Limb (tissue), 2 donors: ENCODE results near the gene PRR20G.

Experiments used
- DNase-seq, 2 donors: peaks; one replicate each; pipeline ENCODE4 v3.0.0-alpha.2; 2016; ENCODE audit errors: extremely low spot score in 2 of 2

The PRR20G gene

DNA sequence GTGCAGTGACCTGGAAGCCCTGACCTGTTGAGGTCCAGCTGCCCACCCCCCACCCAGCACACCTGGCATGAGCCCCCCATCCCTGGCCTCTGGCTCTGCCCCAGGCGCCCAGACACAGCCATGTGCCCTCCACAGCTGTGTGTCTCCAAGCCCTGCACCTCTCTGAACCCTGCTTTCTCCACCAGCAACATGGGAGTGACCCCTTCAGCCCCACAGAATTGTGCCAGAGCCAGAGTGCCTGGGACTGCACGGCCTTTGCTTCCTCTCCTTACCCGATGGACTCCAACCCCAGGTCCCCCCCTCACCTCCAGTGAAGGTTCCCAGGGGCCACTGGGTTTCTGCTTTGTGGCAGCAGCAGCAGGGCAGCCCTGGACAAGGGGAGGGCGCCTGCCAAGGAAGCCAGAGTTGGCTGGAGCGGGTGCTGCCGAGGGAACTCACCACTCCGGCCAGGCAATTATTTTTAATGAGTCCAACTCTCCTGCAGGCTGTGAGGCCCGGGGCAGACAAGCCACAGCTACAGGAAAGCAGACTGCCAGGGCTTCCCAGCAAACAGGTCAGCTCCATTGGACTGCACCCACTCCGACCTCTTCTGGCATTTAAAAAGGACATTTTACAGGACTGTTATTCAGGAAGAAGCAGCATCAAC lies 24.1 kb downstream of the PRR20G start:
- DNase-seq, result no peak

GRCh38 chr3:127263037-127263436 lies 24.8 kb downstream of the PRR20G start:
- DNase-seq, result no peak

GRCh38 chr3:127262533-127262932 lies 25.3 kb downstream of the PRR20G start:
- no peak for DNase-seq

DNA sequence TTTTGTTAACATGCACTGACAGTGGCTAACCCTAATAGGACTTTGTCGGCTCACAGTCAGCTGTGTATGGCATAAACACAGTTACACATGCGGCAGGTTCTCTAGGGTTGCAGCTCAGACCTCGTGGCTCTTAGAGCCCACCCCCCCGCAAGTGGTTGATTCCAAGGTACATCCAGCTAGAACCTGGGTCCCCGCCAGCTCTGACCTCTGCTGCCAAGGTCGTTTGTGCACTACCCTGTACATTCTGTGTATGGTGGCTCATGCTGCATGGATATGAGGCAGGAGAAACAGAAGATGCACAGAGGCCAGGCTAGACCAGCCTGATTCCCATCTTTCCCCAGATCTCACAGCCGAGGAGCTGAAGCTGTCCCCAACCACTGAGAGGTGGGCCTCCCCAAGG lies 25.9 kb downstream of the PRR20G start:
- no peak for DNase-seq

GRCh38 chr3:127260826-127261555 lies 26.9 kb downstream of the PRR20G start:
- DNase-seq, result no peak

DNA sequence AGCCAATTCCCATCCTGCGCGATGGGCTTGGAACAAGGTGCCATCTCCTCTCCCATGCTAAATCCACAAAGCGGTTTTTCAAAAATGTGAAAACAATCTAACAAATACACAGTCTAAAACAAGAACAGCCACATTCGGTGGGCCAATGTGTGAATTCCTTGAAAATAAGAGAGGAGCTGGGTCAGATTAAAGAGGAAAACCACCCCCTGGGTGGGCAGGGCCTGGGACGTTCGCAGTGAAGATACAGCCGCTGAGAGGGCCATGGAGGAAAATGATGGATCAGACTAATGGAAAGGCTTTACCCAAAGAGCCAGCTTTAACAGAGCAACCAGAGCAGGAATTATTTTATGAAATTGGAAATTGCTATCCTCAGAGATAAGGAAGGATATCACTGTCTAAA lies 27.4 kb downstream of the PRR20G start:
- no peak for DNase-seq

DNA sequence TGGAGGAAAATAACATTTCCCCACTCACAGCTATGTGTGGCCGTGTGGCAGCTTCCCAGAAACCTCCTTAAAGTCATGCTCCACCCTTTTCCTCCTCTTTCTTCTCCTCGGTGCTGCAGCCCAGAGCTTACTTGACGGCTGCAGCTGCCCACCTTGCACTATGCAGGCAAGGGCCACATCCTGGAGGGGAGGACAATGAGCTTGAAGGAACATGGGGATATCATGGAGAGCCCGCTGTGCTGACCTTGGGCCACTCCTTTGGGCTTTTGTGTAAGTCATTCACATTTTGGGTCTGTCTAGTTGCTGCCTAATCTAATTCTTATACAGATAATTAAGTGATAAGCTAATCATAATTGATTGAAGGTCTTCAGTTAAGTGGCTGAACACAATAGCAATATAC lies 28.0 kb downstream of the PRR20G start:
- no peak for DNase-seq

DNA sequence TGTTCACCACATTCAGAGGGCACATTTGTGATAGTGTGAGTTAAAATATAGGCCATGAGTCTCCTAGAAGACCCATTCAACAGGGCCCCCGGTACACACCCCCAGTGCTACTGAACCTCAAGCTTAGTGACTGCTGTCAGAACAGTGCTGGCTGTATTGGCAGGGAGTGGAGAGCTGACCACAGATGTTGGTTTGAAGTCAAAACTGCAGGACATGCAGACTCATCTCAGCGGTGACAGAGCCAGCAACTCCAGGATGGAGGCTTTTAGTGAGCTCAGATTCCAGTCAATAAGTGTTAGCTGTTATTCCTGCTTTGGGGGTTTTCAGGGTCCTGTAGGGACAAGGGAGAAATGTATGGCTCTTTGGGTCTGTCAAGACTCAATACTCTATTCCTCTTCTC lies 29.1 kb downstream of the PRR20G start:
- no peak for DNase-seq

- DNase-seq, result no peak
Measured at GRCh38 chr3:127257351-127257750, 30.5 kb downstream of the PRR20G start.

GRCh38 chr3:127256733-127257271 lies 31.0 kb downstream of the PRR20G start:
- no peak for DNase-seq

GRCh38 chr3:127256138-127256537 lies 31.7 kb downstream of the PRR20G start:
- DNase-seq, result no peak

GRCh38 chr3:127255516-127255915 lies 32.3 kb downstream of the PRR20G start:
- DNase-seq, result no peak

GRCh38 chr3:127254730-127255129 lies 33.1 kb downstream of the PRR20G start:
- no peak for DNase-seq

DNA sequence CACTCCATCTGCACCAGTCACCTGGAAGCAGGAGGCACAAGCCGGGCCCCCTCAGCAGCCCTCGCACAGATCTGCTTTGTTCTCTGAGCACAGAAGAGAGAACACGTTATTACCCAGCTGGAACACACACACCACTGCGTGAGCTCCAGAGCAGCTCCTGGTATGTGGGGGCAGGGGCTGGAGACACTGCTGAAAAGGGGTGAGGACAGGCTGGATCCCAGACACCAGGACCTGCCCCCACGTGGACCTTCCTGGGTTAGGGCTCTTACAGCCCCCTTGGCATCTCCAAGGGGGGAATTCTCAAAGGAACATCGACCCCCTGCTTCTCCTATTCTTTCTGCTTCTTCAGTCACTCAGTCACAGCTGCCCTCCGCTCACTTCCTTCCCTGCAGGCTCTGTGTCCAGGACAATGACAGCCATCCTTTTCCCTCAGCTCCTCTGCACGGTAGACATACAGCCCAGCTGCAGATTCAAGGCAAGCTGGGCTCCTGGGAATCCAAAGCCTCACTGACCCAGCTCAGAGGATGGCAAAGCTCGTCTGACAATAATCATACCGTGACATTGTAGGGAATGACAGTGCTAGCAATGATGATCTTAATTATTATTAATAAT lies 33.7 kb downstream of the PRR20G start:
- no peak for DNase-seq

DNA sequence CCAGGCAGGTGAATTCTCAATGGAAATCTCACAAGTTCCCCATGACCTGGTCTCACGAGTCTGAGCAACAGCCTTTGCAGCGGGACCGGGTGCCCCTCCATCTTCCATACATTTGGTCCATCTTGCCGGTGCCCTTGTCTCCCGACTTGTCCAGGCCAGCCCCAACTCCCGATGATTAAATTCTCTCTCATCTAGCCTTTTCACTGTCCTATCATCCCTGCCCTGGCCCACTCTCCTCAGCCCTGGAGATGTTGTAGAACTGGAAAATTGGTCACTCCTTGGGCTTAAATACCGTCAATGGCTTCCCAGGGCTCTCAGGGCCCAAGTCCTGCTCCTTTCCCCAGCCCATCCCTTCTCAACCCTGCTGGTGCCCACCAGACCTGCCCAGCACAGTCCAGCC lies 34.4 kb downstream of the PRR20G start:
- DNase-seq, result no peak

DNA sequence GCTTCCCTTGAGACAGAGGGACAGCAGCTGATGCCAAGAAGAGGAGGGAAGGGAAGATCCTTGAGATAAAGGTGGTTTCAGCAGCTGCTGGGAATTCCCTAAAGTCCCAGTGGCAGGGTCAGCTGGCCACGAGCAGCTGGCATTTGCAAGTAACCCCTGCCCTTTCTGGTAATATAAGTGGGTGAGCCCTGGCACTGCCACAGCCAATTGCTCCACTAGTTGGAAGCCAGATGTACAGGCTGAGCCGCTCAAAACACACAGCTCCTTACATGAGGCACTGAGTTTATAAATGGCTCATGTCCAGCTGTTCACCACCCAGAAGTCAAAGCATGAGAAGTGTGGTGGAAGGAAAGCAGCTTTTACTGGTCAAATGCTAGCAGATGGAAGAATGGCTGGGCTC lies 35.4 kb downstream of the PRR20G start:
- no peak for DNase-seq

DNA sequence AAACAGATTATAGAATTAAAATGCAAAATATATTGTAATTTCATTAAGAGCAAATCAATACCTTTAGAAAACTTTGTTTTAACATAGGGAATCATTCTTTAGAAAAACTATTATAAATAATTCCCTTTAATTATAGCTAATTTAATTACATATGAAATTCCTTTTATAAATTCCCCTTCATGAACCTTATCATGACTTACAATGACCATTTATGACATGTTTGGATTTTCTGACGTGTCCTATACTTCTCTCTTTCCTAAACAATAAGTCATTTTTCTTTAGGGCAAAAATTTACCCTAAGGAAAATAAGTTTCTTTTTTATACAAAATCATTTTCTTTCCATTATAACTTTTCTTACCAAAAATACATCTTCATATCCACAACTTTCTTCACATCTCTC lies 37.8 kb downstream of the PRR20G start:
- DNase-seq, result no peak

- no peak for DNase-seq
Measured at GRCh38 chr3:127247292-127247691, 40.6 kb downstream of the PRR20G start.

DNA sequence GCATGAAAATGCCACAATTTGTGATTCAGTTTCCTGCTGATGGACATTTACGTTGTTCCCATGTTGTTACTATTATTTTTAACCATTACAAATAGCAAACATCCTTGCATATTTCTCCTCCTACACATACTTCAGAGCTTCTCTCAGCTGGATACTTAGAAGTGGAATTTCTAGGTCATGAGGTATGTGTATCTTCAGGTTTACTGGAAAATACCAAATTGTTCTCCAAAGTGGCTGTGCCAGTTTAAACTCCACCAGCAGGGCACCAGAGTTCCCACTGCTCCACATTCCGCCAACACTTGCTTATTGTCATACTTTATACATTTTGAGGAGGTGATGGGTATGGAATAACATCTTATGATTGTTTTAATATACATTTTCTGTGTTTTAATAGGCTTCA lies 49.2 kb downstream of the PRR20G start:
- no peak for DNase-seq

GRCh38 chr3:127237835-127238234 lies 50.0 kb downstream of the PRR20G start:
- no peak for DNase-seq

DNA sequence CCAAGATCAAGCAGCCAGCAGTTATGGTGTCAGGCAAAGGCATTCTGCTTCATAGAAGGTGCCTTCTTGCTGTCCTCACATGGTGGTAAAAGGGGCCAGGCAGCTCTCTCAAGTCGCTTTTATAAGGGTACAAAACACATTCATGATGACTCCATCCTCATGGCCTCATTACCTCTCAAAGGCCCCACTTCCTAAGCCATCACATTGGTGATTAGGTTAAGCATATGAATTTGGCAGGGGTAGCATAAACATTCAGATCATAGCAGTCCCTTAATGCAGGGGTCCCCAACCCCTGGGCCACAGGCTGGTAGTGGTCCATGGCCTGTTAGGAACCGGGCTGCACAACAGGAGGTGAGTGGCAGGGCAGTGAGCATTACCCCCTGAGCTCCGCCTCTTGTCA lies 52.1 kb downstream of the PRR20G start:
- no peak for DNase-seq

GRCh38 chr3:127234778-127235177 lies 53.1 kb downstream of the PRR20G start:
- DNase-seq, result no peak
